Germinal center (tissue), 1 donor: ENCODE measurements around the gene C3orf52.
"Not testable (repeated sequence)": the region's sequence is repeated elsewhere in the genome, so short reads cannot be mapped to it uniquely, and the experiment has no call there.

ENCODE experiments used
- DNase-seq: peaks from one replicate; pipeline ENCODE4 v3.0.0; 2012; ENCODE audit warnings: mixed read lengths, low spot score

C3orf52 gene, protein sequence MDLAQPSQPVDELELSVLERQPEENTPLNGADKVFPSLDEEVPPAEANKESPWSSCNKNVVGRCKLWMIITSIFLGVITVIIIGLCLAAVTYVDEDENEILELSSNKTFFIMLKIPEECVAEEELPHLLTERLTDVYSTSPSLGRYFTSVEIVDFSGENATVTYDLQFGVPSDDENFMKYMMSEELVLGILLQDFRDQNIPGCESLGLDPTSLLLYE

DNA sequence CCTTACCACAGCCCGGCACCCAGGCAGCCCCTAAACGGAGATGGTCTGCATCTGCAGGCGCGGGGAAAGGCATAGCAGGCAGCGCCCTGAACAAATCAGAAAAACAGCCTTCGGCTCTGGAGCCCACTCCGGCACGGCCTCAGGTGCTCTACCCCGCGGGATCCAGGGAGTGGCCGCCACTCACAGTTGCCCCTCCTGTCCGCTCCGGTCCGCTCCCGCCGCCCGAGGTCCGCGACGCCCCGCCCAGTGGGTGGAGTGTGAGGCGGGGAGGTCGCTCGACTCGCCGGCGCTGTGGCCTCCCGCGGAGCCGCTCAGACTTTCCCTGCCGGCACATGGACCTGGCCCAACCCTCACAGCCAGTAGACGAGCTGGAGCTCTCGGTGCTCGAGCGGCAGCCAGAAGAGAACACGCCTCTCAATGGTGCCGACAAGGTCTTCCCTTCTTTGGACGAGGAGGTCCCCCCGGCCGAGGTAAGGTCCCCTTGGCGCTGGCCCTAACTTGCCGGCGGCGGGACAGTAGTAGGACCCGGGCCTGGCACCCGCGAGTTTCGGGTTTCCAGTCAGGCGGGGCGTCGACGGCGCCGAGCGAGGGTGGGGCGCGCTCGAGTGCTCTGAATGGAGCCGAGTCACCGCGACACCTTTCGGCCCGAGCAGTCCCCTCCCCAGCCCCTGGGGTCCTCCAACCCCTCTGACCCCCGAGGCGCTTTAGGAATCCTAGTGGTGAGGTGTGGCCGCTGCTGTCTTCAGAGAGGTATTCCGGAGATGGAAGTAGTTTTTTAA lies at the start of gene C3orf52:
C3orf52 (plus strand) TSS at position 314 of the 779 bp plus-strand sequence; CDS start at position 333, 19 bp downstream.
- peak; percentile 82 for DNase-seq

DNA sequence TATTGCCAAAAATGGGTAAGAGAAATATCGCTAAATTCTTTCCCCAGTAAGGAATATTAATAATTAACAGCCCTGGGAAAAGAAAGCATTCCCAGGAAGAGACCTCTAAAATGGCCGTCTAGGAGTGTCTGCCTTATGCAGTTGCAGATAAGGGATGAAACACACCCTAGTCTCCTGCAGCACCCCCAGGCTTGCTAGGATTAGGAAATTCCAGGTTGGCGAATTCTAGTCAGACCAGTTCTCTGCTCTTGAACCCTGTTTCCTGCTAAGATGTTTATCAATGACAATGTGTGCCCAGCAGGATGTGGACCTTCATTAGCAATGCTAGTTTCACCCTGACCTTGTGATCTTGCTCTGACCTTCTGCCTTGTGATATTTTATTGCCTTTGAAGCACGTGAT lies 49.0 kb upstream of the C3orf52 start:
- not testable (repeated sequence) for DNase-seq

DNA sequence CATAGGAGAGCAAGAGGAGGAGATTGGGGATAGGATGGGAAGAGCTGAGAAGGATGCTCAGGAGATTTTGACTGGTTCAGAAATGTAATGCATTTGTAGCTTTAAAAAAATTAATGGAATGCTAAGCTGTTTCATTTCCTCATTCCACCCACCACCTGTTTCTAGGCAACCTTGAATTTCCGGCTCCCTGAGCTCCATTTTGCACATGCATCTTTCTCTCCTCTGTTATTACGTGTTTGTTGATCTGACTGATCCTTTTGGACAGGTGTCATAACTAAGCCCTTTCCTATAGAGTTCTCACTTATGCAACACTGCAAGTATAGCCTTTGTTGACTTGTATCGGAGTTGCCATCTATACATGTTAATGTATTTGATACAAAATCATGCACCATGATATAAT lies 47.3 kb upstream of the C3orf52 start:
- peak; percentile 31 for DNase-seq

DNA sequence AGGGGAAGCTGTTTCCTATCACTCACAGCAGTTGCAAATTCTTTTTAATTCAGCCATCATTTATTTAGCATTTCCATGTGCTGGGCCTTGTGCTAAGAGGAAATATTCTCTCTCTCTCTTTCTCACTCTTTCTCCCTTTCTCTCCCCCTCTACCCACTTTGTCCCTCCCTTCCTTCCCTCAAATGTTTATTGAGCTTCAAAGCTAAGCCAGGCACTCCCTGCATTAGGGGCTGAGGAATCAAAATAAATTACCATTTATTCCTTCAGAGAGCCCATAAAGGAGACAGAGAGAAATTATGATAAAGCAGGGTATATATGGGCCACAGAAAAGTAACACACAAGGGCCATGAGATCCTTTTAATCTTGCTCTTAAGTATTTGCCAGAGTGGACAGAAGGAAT lies 44.9 kb upstream of the C3orf52 start:
- DNase-seq = no peak

DNA sequence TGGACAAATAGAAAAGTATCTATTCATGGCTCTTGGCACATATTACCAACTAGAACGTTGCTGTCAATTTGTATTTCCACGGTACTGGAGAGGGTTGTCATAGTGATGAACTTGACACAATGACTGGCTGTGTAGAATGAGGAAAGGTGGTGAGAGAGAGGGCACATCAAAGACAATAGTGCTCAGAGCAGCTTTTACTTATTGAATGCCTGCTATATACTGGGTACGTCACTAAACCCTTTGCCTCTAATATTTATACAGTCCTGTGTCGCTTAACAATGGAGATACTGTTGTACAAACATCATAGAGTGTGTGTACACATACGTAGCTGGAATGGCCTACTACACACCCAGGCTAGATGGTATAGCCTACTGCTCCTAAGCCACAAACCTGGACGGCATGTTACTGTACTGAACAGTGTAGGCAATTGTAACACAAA lies 43.3 kb upstream of the C3orf52 start:
- no peak for DNase-seq

DNA sequence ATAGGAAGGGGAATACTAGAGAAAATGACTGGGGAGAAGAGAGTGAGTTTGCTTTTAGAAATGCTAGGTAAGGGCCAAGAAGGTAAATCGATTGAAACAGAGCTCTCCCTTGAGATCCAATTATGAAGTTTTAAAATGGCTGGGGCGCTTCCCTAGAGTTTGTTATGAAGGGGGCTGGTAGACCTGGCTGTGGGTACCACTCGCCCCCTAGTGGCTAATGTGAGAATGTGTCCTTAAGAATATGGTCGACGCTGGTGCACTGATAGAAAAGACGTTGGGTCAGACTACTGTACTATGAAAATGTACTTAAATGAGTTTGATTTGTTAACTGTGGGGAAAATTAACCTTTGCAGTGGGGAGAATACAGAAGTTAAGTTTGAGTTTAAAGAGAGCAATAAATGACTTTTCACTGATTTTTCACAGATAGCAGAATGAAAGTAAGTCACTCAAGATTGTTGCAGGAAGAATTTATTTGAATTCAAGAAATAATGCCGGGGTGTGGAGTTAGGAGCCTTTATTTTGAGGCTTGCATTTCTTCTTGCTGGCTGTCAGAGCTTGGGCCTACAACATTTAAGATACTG lies 42.5 kb upstream of the C3orf52 start:
- DNase-seq = peak; percentile 72

DNA sequence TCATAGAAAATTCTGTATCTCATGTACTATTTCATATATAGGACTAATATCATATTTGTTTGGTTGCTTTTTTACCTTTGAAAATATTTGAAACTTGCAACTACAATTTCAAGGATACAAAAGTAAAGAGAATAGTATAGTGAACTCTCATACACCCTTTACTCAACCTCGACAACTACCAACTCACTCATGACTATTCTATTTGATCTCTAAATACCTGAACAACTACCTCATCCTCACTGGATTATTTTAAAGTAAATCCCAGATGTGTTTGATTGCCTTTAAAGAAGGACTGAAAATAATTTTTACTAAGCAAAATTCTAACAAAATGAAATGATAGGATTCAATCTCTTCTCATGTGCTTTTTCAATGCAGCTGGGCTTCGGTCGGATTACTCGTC lies 39.6 kb upstream of the C3orf52 start:
- DNase-seq = no peak

DNA sequence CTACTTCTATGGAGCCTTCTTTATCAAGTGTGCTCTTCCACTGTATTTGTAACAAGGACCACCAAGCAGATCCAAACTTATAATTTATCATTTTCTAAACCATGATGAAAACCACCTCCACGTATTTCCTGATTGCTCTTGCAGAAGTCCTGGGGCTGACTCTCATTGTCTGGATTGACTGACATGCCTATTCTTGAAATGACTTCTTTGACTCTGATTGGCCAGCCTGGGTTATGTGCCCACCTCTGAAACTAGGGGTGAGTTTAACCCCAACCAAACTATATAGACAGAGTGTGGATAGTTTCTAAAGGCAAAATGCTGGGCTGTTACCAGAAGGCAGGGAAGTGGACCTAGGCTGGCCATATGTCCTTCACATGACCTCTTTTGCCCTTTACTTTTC lies 38.9 kb upstream of the C3orf52 start:
- no peak for DNase-seq

DNA sequence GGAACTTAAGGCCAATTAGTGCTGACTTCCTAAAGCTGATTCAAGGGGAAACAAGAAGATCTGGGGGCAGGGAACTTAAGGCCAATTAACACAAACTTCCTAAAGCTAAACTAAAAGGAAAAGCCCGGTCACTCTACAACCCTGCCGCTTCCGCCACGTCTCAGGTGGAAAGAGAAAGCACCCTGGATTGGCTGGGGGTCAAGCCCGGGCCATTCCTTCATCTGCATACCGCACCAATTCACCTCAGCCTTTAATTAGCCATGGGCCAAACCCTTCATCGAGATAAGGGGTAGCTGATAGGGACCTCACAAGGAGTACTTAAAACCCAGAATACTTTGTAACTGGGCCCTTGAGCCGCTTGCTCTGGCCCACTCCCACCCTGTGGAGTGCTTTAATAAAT lies 37.3 kb upstream of the C3orf52 start:
- no peak for DNase-seq

DNA sequence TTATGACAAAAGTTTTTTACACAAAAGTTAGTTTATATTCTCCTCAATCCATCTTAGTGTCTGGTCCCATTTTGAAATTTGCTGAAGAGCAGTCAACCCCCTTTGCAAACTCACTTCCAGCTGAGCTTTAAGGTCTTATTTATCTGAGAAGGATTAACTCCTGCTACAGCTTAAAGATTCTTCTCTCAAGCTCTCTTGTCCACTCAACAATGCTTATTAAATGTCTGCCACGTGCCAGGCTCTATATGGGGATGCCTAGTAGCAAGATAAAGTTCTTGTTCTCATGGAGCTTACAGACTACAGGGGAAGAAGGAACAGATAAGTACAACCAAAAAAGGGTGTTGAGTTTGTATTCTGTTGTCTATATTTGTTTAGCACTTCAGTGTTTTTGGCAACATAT lies 33.0 kb upstream of the C3orf52 start:
- DNase-seq = no peak

DNA sequence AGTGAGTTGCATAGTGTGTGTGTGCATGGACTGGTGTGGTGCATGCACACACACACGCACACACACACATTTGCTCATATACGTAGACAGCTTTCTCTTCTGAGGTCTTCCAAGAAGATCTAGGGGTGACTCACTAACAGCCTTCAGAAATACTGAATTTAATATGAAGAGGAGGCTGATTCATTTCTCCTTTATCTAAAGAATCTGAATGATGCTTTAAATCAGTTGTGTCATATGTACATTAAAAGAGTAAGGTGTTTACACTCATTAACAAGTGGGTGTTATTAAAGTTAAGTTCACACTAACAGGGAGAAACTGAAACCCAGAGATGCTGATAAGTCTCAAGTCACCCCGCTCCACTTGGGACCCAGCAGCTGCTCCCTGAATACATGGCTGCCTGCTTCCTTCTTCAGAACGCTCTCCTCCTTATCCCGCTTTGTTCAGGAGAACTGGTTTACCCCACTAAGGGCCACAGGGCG lies 29.7 kb upstream of the C3orf52 start:
- no peak for DNase-seq

DNA sequence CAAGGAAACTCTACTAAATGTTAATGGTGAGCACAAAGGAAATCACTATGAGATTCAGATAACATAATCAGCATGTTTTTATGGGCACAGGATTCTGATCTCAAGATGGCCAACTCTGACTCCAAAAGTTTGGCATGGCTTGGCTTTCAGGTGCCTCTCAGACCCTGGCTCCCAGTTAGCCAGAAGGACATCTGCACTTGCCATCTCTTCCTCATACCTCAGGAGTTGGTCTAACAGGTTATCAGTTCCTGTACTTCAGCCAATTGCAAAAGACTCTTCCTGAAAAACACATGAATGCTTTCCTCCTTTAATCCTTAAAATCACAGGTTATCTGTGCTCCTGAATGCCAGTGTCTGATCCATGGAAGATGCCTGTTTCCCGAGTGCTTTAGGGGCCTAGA lies 26.7 kb upstream of the C3orf52 start:
- no peak for DNase-seq

DNA sequence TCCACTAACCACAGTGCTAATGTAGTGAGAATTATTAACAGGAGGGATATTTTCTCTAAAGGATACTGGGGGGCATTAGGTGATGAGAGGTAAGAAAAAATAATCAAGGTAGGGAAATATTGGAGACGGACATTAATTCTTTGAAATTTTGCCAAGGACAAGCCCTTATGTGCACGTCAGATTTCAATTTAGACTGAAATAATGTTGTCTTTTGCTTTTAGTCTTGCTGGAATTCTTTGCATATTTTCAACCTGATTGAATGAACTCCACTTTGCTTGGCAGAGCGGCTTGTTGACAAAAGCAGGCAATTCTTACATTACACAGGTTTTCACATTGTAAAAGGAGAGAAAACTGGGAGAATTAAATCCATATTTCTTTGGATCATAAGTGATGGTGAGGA lies 25.0 kb upstream of the C3orf52 start:
- DNase-seq = no peak

DNA sequence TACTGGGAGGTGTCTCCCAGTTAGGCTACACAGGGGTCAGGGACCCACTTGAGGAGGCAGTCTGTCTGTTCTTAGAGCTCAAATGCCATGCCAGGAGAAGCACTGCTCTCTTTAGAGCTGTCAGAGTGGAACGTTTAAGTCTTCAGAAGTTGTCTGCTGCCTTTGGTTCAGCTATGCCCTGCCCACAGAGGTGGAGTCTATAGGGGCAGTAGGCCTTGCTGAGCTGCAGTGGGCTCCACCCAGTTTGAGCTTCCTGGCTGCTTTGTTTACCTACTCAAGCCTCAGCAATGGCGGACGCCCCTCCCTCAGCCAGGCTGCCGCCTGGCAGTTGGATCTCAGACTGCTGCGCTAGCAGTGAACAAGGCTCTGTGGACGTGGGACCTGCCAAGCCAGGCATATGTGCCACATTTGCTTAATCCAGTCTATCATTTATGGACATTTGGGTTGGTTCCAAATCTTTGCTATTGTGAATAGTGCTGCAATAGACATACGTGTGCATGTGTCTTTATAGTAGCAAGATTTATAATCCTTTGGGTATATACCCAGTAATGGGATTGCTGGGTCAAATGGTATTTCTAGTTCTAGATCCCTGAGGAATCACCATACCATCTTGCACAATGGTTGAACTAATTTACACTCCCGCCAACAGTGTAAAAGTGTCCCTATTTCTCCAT lies 13.7 kb upstream of the C3orf52 start:
- not testable (repeated sequence) for DNase-seq

DNA sequence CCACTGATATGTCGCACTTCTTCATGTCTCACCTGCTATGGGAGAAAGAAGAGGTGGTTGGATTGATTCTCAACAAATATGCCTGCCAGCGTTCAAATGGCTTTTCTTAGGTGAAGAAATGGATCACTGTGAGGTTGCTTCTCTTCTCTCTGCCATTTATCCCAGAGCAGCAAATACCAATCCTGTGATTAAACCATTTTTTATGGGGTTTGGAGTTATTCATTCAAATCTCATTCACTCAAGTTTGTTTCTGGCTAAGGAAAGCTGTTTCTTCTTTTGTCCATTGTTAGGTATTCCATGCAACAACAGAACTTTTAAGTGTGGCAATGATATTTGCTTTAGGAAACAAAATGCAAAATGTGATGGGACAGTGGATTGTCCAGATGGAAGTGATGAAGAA lies 12.2 kb upstream of the C3orf52 start:
- DNase-seq = no peak

DNA sequence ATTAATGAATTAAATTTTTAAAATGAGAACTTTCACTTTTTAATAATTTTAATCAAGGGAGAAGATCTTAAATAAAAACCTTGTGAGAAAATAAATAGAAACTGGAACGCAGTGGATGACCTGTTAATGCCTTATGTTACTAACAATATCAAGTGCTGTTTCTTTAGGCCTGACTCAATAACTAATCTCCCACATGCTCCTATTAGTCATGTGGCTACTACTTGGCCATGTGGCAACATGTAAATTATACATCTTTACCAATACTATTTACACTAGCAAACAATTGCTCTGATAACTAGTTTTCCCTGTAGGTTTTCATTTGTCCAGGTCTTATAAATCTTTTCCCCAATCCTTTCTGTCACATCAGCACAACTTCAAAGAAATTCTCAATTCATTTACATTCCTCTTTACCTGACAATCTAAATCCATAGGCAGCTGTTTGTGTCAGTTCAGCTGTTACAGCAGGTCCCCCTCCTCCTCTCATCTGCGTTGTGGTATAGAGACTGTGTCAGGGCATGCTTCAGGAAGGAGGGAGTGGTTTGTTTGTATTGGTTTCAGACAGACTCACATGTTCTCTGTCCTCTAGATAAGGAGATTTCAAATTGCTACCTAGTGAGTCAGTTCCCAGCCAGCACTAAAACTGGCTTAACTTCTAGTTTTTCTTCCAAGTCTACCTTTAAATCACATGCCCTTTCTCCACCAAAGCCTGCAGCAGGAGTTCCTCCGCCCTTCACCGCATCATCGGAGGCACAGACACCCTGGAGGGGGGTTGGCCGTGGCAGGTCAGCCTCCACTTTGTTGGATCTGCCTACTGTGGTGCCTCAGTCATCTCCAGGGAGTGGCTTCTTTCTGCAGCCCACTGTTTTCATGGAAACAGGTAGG lies 11.3 kb upstream of the C3orf52 start:
- DNase-seq = no peak

DNA sequence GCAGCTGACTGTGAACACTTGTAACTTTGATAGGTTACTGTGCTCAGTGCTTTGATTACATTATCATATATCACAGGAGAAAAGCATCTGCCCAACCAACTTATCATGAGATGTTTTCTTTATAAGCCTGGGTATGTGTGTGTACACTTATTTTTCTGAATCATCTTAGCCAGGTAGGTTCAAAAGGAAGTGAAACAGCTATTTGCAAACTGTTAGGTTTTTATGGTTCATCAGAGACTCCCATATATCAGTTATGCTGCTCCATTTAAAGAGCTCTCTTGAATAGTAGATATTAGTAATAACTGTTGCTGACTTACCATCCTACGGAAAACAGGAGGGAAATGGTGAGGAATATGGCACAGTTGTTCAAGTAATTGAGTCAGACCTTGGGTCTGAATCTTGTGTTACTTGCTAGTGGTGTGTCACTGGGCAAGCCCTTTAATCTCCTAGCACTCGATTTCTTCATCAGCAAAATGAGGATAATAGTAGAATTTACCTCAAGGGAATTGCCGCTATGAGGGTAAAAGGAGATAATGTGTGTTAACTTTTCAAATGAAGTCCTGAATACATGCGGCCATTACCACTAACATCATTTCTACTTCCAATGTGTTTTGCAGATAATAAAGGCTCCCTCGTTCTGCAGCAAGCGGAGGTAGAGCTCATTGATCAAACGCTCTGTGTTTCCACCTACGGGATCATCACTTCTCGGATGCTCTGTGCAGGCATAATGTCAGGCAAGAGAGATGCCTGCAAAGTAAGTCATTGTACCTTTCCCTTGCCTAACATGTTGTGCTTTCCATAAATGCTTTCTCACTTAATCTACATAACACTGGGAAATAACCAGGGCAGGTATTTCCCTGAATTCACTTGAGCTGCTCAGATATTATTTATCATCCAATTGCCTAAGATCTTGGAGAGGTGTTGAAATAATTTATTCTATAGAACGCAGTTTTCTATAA lies 7.8 kb upstream of the C3orf52 start:
- peak; percentile 18 for DNase-seq

DNA sequence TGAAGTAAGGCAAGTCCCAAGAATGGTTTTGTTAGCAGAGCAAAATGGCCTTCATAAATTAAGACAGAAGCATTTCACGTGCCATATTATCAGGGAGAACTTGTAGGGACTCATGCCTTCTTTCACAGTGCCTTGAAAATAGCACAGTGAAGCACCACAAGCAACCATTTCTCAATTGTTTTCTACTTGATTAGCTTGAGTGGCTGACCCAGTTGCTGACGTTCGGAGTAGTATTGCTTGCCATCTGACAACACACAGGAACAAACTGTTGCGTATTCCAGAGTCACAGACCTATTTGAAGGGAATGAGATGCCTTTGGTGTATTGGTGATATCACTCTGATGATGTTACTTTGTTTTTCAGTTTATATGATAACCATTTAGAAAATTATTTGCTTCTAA lies 3.0 kb upstream of the C3orf52 start:
- DNase-seq = no peak

DNA sequence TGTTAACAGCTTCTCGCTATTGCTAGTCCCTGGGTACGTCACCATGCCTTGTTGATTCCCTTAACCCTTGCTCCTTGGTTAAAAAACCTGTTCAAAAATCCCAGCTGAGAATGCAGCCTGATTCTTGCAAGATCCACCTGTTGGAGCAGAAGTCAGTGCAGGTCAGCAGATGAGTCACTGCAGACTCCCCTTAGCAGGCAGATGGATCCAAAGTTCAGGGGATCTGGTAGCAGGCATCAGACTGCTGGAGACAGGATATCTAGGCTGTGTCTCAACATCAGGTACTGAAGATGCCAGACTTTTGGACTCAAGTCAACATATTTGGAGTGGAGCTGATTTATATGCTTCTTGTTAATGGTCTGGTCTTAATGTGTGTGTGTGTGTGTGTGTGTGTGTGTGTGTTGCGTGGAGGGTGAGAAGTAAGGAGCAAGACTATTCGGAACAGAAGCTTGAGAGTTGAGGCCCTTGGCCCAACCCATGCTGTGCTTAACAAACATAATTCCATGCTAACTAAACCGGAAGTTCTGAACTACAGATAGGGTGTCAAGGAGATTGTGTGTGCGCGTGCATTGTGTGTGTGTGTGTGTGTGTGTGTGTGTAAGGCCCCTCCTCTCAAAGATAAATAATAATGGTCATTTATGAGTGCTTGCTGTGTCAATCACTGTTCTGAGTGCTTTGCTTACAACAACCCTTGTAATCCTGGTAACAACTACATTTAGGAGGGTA lies 1.0 kb upstream of the C3orf52 start:
- DNase-seq = no peak

DNA sequence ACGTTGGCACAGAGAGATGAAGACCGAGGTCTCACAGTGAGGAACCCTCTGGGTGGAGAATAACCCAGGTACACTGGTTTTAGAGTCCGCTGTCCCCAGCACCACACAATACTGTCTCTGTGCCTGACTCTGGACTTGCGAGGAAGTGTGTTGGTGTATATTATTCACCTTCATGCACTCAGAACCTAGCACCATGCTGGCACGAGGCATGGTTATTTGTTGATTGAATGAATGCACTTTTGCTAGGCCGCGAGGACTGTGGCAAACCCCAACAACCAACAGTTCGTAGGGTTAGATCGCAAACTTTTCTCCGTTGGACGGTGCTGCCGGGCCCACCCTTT lies 484 bp upstream of the C3orf52 start:
- DNase-seq = no peak
